Spleen (tissue), 11 donors: ENCODE data around the gene GNG13. TPM values are rescaled to one million over a fixed set of nuclear protein-coding genes. Genes with fewer than 3 reads are reported as not detected.

Experiments used
- DNase-seq: peaks from one replicate; pipeline ENCODE4 v3.0.0-alpha.2; 2020
- H3K27ac ChIP-seq, 8 donors: fragments of 200-600 bp; sonication (generic) in 7 of 8; 1 replicate in 4 of 8; 2 replicates in 4 of 8; pipeline versions ENCODE4 v1.5.0 to v1.8.0; 2016 to 2021; ENCODE audit warnings: inconsistent platforms in 4 of 8, mild to moderate bottlenecking in 4 of 8, moderate library complexity in 1 of 8
- H3K27me3 ChIP-seq, 7 donors: fragments of 200-600 bp; sonication (generic) in 6 of 7; replicated peaks in 1 of 7; 1 replicate in 4 of 7; 2 replicates in 3 of 7; pipeline versions ENCODE4 v1.5.0 to v1.8.0; 2016 to 2021; ENCODE audit warnings: inconsistent platforms in 3 of 7, mild to moderate bottlenecking in 1 of 7
- H3K36me3 ChIP-seq, 6 donors: fragments of 200-600 bp; sonication (generic) in 5 of 6; 1 replicate in 4 of 6; 2 replicates in 2 of 6; pipeline versions ENCODE4 v1.5.0 to v1.8.0; 2016 to 2021; ENCODE audit warnings: inconsistent platforms in 2 of 6
- H3K4me1 ChIP-seq, 6 donors: fragments of 200-600 bp; sonication (generic) in 5 of 6; 1 replicate in 3 of 6; 2 replicates in 3 of 6; pipeline versions ENCODE4 v1.5.0 to v1.8.0; 2016 to 2021; ENCODE audit warnings: inconsistent platforms in 3 of 6
- H3K4me3 ChIP-seq, 8 donors: fragments of 200-600 bp; sonication (generic) in 7 of 8; 1 replicate in 4 of 8; 2 replicates in 4 of 8; pipeline versions ENCODE4 v1.5.0 to v1.8.0; 2016 to 2021; ENCODE audit warnings: inconsistent platforms in 4 of 8, mild to moderate bottlenecking in 4 of 8, moderate library complexity in 2 of 8
- H3K9me3 ChIP-seq, 8 donors: fragments of 200-600 bp; sonication (generic) in 7 of 8; 1 replicate in 4 of 8; 2 replicates in 4 of 8; pipeline versions ENCODE4 v1.5.0 to v1.8.0; 2016 to 2021; ENCODE audit warnings: inconsistent platforms in 4 of 8
- CTCF ChIP-seq, 11 experiments: fragments of 200-600 bp in 7 of 11; fragments of 450-650 bp in 4 of 11; sonication (generic) in 4 of 11; IDR thresholded peaks in 8 of 11; conservative IDR thresholded peaks in 3 of 11; 1 replicate in 7 of 11; 2 replicates in 4 of 11; pipeline versions ENCODE4 v1.4.0 to v1.8.0; 2016 to 2021; ENCODE audit warnings: antibody characterized with exemption in 11 of 11, inconsistent platforms in 4 of 11, mild to moderate bottlenecking in 1 of 11
- POLR2A ChIP-seq, 3 donors: fragments of 450-650 bp; IDR thresholded peaks; one replicate each; pipeline ENCODE4 v1.5.1; 2017; ENCODE audit warnings: antibody characterized with exemption in 3 of 3, mild to moderate bottlenecking in 1 of 3
- POLR2AphosphoS5 ChIP-seq, 3 donors: sonication (generic); formaldehyde crosslinking; IDR thresholded peaks; one replicate each; pipeline ENCODE4 v1.5.1; 2017; ENCODE audit warnings: antibody characterized with exemption in 3 of 3
- WGBS, 5 donors: extraction: QIAGEN DNeasy Blood & Tissue Kit in 3 of 5; methylation state at CpG; one replicate each; pipeline versions ENCODE4 v1.1.5 to v1.1.7; 2013 to 2018; 5-methylcytosine and 5-hydroxymethylcytosine counted together
- intact Hi-C: fragments of 100-400 bp; cut with DNase I; formaldehyde crosslinking; loops from one replicate; pipeline ENCODE4 v1.15.0; 2023; ENCODE audit warnings: low total_unique reads
- polyA plus RNA-seq, 3 donors: library from polyadenylated mRNA; stranded (reverse); fragments of 200-250 nt; gene quantifications; one replicate each; pipeline ENCODE4 v1.2.1, GENCODE V29; 2013
- total RNA-seq, 7 donors: library from RNA; depleted of rRNA in 3 of 7; stranded (reverse); fragments of >200 nt in 3 of 7; fragmentation: NEBNext Ultra II Directional in 4 of 7; extraction: Animal tissue kit (Norgen Biotek cat#: 25700) in 4 of 7; gene quantifications; one replicate each; pipeline versions ENCODE4 v1.1.0 to v1.2.1, GENCODE V29; 2016 to 2021
- donor health status: healthy with polysubstance abuse.
- donor health status: DM: no; HTN: no; CAD: no; lungs with moderate emphysema.
- donor health status: DM: no; HTN: no; CAD: no.
- donor health status: Bipolar disorder and iron deficiency.
- donor health status: healthy.
- donor health status: DM: no; HTN: no; CAD: no.
- donor health status: DM: yes; HTN: yes; CAD: no.

Gene GNG13
- total and polyA plus RNA-seq, 10 donors: not detected

- peak overlapping the region in 2 of 8 donors; percentile 15 to 17 for H3K27ac ChIP-seq
- TF ChIP-seq POLR2A (IDR thresholded peaks at IDR 0.05) (no peak), POLR2AphosphoS5 (IDR thresholded peaks at IDR 0.05) (no peak)
- intact Hi-C loops: no loop called here
Measured at GRCh38 chr16:831571-832413, 31.3 kb upstream of the GNG13 start.

GRCh38 chr16:830871-831570 is 30.5 kb upstream of the GNG13 start:
- no peak for DNase-seq
- peaks cover 0 to 22% (median 10%) of the 10 kb centered on the region in 8 donors for H3K9me3 ChIP-seq
- intact Hi-C loops: no loop called here
- H3K27me3 ChIP-seq: peaks cover 0 to 52% (median 0%) of the 10 kb centered on the region in 7 donors
- no peaks in the 10 kb centered on the region for H3K36me3 ChIP-seq
- TF ChIP-seq POLR2A (IDR thresholded peaks at IDR 0.05) (no peak), POLR2AphosphoS5 (IDR thresholded peaks at IDR 0.05) (peak in 2 of 3 donors; percentile 54 to 58), CTCF (IDR thresholded peaks at IDR 0.05 in 8 of 11, conservative IDR thresholded peaks at IDR 0.05 in 3 of 11) (no peak)
- 20 to 41% (median 27%) methylated on average over 16 to 24 of the region's 24 CpGs for WGBS, 5 donors
- no peak overlapping the region for H3K4me3 ChIP-seq
- H3K27ac ChIP-seq: peak overlapping the region in 2 of 8 donors; percentile 15 to 17
- H3K4me1 ChIP-seq: peaks cover 0 to 18% (median 7%) of the 10 kb centered on the region in 6 donors

More at GRCh38 chr16:831571-832413, 31.3 kb upstream of the GNG13 start:
- WGBS, 5 donors: 62 to 70% (median 66%) methylated on average over 15 to 27 of the region's 27 CpGs
- H3K4me3 ChIP-seq: no peak overlapping the region
- peaks cover 0 to 49% (median 0%) of the 10 kb centered on the region in 7 donors for H3K27me3 ChIP-seq
- peaks cover 4 to 29% (median 18%) of the 10 kb centered on the region in 8 donors for H3K9me3 ChIP-seq
- no peaks in the 10 kb centered on the region for H3K36me3 ChIP-seq
- no peak for DNase-seq
- H3K4me1 ChIP-seq: peaks cover 0 to 18% (median 7%) of the 10 kb centered on the region in 6 donors

- no peak overlapping the region for H3K27ac ChIP-seq
- H3K9me3 ChIP-seq: peaks cover 0 to 14% (median 3%) of the 10 kb centered on the region in 8 donors
- H3K27me3 ChIP-seq: peaks cover 0 to 60% (median 0%) of the 10 kb centered on the region in 7 donors
- H3K4me3 ChIP-seq: no peak overlapping the region
- DNase-seq: no peak
- WGBS, 5 donors: 81 to 88% (median 84%) methylated on average over 27 to 43 of the region's 43 CpGs
- H3K36me3 ChIP-seq: no peaks in the 10 kb centered on the region
- intact Hi-C loops: no loop called here
- peaks cover 0 to 25% (median 9%) of the 10 kb centered on the region in 6 donors for H3K4me1 ChIP-seq
- TF ChIP-seq CTCF (IDR thresholded peaks at IDR 0.05 in 8 of 11, conservative IDR thresholded peaks at IDR 0.05 in 3 of 11) (no peak), POLR2AphosphoS5 (IDR thresholded peaks at IDR 0.05) (no peak), POLR2A (IDR thresholded peaks at IDR 0.05) (no peak)
Measured at GRCh38 chr16:830107-830870, 29.8 kb upstream of the GNG13 start.

- TF ChIP-seq POLR2AphosphoS5 (IDR thresholded peaks at IDR 0.05) (no peak), POLR2A (IDR thresholded peaks at IDR 0.05) (no peak), CTCF (IDR thresholded peaks at IDR 0.05 in 8 of 11, conservative IDR thresholded peaks at IDR 0.05 in 3 of 11) (no peak)
- peaks cover 0 to 5% (median 0%) of the 10 kb centered on the region in 8 donors for H3K9me3 ChIP-seq
- H3K27ac ChIP-seq: no peak overlapping the region
- H3K27me3 ChIP-seq: peaks cover 0 to 74% (median 0%) of the 10 kb centered on the region in 7 donors
- no peak for DNase-seq
- intact Hi-C loops: no loop called here
- peaks cover 0 to 31% (median 13%) of the 10 kb centered on the region in 6 donors for H3K4me1 ChIP-seq
- no peak overlapping the region for H3K4me3 ChIP-seq
- 76 to 89% (median 84%) methylated on average over 13 to 17 of the region's 17 CpGs for WGBS, 5 donors
- H3K36me3 ChIP-seq: no peaks in the 10 kb centered on the region
Measured at GRCh38 chr16:828891-829290, 28.4 kb upstream of the GNG13 start.
